COLO668 (cell line): ENCODE measurements around the gene MREG.
"Not testable (repeated sequence)": the region's sequence is repeated elsewhere in the genome, so short reads cannot be mapped to it uniquely, and the experiment has no call there.

Experiments
- DNase-seq: peaks from one replicate; lab custom pipeline; 2025; ENCODE audit not compliant: unreplicated experiment; lab: John Stamatoyannopoulos, UW

MREG gene

DNA sequence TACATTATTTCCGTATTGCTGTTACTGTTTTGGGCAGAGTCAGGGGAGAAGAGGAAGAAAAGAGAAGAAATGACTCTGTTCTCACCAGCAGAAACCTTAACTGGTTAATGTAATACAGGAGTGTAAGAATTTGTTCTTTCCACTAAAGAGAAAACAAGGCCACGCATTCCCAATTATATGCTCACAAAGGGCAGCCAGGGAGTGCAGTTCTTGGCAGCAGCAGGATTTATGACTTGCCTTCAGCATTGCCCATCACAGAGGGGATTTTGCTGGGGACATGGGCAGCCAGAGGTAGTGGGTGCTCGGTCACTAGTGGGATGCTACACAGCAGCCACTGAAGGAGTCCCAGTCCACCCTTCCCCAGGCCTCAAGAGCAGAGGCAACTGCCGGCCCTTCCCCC, 18.4 kb downstream of the MREG start:
- DNase-seq, result no peak

GRCh38 chr2:215988556-215989207, 24.7 kb downstream of the MREG start:
- DNase-seq, result not testable (repeated sequence)

DNA sequence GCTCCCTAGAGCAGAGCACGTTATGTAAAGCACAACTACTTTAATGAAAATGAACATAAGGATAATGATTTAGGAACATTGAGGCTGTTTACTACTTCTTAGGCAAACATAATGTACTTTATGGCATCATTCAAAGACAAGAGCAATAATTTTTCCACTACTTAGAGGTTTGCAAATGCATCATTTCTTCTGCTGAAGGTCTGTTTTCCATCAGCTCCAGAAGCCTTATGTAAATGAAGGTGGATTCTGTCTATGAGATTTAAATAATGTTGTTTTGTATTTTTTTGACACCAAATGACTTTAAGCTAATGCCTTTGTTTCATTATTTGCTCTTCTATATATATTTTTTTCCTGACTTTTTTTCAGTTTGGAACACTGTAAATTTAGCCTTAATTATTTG, 28.1 kb downstream of the MREG start:
- DNase-seq, result no peak

DNA sequence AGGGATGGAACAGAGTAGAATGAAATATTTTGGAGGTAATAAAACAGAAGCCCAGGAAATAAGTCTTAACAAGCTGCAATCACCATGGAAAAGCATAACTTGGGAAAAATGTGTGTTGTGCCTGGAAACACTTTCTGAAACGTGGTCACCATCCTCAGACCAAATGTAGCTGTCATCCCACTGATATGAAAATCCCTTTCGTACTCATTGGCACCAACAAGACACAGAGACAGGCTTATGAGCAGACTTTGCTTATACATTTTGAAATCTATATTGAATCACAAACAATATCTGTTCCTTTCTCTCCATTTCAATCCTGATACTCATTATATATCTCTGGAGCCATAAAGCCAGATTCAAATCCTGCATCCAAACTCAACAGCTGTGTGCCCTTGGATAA, 28.7 kb downstream of the MREG start:
- no peak for DNase-seq

DNA sequence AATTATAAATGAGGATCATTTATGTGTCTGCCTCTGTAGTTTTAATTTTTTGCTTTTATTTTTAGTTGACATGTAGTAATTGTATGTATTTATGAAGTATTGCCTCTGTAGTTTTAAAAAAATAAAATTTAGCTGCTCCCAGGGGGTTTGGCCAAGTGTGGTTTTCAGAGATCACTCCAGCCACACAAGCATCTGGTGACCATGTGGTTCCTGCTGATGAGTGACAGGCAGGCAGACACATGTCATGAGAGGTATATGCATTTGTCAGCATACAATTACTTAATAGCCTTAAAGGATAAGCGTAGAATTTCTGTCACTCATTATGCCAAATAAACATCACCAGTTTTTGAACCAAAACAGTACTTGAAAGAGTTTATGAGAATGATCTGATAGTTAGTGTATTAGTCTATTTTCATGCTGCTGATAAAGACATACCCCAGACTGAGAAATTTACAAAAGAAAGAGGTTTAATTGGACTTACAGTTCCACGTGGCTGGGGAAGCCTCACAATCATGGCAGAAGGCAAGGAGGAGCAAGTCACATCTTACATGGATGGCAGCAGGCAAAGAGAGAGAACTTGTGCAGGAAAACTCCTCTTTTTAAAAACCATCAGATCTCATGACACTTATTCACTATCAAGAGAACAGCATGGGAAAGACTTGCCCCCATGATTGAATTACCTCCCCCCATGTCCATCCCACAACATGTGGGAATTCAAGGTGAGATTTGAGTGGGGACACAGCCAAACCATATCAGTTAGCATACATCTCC, 29.6 kb downstream of the MREG start:
- no peak for DNase-seq

GRCh38 chr2:215982465-215982875, 30.9 kb downstream of the MREG start:
- peak; percentile 68 for DNase-seq

DNA sequence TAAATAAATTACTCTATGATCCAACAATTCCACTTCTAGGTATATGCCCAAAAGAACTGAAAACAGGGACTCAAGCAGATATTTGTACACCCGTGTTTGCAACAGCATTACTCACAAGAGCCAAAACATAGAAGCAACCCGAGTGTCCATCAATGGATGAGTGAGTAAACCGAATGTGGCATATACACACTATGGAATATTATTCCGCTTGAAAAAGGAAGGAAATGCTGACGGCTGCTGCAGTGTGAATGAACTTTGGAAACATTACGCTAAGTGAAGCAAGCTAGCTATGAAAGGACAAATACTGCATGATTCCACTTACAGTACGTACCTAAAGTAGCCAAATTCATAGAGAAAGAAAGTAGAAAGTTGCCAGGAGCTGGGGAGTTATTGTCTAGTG, 32.2 kb downstream of the MREG start:
- no peak for DNase-seq

DNA sequence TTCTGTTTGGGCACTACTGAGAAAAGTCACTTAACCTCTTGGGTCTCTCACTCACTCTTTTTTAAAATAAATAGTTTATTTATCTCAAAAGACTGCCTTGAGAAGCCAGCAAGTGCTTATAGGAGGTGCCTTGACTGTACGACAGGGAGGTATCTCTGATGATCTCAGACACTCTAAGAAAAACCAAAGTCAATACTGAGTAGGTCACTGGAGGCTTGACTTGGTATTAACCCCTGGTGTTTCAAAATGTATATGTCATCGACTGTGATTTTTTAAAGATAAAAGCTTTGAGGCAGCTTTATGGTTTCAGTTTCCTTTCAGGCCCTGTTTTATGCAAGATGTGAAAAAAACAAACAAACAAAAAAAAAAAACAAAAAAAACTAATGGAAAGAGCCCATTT, 33.7 kb downstream of the MREG start:
- no peak for DNase-seq

- no peak for DNase-seq
Observed at GRCh38 chr2:215974700-215975429, 38.5 kb downstream of the MREG start.

- peak; percentile 11 for DNase-seq
Observed at GRCh38 chr2:215973954-215974699, 39.2 kb downstream of the MREG start.

- no peak for DNase-seq
Observed at GRCh38 chr2:215973145-215973792, 40.1 kb downstream of the MREG start.

DNA sequence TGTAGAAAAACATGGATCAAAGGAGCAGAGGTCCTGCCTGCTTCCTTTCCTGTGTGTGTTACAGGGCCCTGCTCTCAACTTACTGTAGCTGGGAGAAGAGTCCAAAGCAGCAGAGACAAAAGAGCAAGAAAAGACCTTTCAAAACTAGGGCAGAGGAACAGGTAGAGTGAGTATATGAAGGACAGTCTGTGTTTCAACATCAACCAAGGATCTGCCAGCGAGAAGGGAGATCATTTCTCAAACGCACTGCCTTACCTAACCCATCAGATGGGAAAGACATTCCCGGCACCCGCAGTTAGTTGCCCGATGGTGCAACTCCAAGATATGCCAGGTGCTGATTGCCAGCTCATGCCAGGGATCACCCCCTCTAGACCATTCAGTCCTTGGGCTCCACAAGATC, 41.7 kb downstream of the MREG start:
- no peak for DNase-seq

- not testable (repeated sequence) for DNase-seq
Observed at GRCh38 chr2:215970894-215971293, 42.5 kb downstream of the MREG start.

- DNase-seq, result no peak
Observed at GRCh38 chr2:215970425-215970824, 42.9 kb downstream of the MREG start.

DNA sequence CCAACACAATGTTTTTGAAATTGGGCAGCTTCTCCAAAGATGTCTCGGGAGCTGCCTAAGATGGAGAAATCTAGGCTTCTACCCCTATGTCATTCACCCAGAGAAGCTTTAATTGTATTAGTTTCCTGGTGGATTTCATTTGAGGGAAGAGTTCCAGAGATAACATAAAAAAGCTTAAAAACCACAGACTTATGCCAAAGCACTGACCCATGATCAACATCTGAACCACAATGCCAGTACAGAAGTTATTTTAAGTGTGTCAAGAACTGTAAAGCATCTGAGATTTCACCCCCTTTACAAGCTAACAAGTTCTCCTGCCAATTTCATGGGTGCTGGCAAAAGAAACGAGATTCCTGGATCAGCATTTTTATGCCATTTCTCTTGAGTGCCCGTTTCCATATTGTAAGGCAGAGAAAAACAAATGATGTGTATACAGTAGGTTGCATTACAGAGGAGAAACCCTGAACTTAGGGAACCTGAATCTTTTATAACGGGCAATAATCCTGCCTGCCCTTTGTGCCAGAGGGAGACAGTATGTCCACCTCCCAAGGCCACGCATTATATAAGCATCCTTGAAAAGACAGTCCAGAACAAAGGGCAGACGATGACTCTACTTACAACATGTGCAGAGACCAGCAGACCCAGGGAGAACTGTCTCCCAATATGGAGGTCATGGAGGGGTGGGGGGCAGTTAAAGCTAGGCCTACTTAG, 44.1 kb downstream of the MREG start:
- DNase-seq, result no peak

- DNase-seq, result no peak
Observed at GRCh38 chr2:215968499-215968898, 44.9 kb downstream of the MREG start.

GRCh38 chr2:215967590-215968378, 45.6 kb downstream of the MREG start:
- no peak for DNase-seq

DNA sequence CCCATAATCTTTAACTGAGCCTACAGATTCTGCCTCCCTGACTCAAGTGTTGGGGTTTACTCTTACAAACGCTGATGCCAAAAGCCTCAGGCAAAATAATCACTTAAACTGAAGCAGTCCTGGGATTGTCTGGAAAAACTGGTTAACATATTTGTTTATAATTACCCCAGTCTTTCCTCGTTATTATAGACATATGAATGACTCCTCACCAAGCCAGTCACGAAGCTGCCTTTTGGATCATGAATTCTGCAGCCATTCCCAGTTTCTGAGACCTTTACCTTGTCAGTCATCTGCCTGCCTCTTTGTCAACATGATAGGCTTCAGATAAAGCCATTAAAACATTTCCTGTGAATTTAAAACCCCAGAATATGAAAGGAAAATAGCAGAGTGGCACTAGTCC, 46.4 kb downstream of the MREG start:
- no peak for DNase-seq

GRCh38 chr2:215966274-215966673, 47.1 kb downstream of the MREG start:
- no peak for DNase-seq
